PC-3 (cell line): Measurements from ENCODE around the gene TRIM5.

Source experiments
- CTCF ChIP-seq: fragments of 300-600 bp; sonication (generic); conservative IDR thresholded peaks from 2 replicates; pipeline ENCODE4 v1.5.1; 2017; ENCODE audit warnings: antibody characterized with exemption, low read depth, mild to moderate bottlenecking, low read length
- EZH2 ChIP-seq: fragments of 300-600 bp; sonication (generic); IDR thresholded peaks from one replicate; pipeline ENCODE4 v1.6.1; 2017; ENCODE audit warnings: antibody characterized with exemption, mild to moderate bottlenecking, low read length; ENCODE audit not compliant: unreplicated experiment
- EZH2phosphoT487 ChIP-seq: fragments of 300-600 bp; sonication (generic); IDR thresholded peaks from 2 replicates; pipeline ENCODE4 v1.6.1; 2018; ENCODE audit warnings: mild to moderate bottlenecking, antibody characterized with exemption, low read length, borderline replicate concordance

- no peak for TF ChIP-seq CTCF
- no peak for TF ChIP-seq EZH2
- no peak for TF ChIP-seq EZH2phosphoT487
These were observed 18.5 kb downstream of the TRIM5 start for GRCh38 chr11:5666402-5666793.
